IMR-90 (cell line): ENCODE measurements around the gene RNF144A. TPM values are rescaled to one million over a fixed set of nuclear protein-coding genes. Genes with fewer than 3 reads are reported as not detected.

ENCODE experiments used
- ATAC-seq: fragments of 200-7000 bp; cut with Tn5 transposase; 2 replicates; pipeline ENCODE4 v1.9.1; 2020; ENCODE audit warnings: low read depth, mild to moderate bottlenecking, moderate library complexity
- BruUV-seq: library from RNA; stranded (reverse); fragments of 400-500 nt; replicated peaks from 2 replicates; lab custom pipeline; 2021; lab: Mats Ljungman, UMichigan
- CTCF ChIA-PET: fragments of 300-600 bp; formaldehyde crosslinking; extraction: SDS; loops from one replicate; lab custom pipeline; 2021; ENCODE audit warnings: antibody characterized with exemption; lab: Yijun Ruan, JAX
- POLR2A ChIA-PET: fragments of 300-600 bp; sonication (Branson Sonifier 250); formaldehyde crosslinking; loops from one replicate; lab custom pipeline; 2022; ENCODE audit warnings: antibody characterized with exemption; ENCODE audit not compliant: unreplicated experiment; lab: Charles Lee
- DNase-seq: peaks from one replicate; pipeline ENCODE4 v3.0.0; 2013
- H2AFZ ChIP-seq: replicated peaks from 2 replicates; pipeline ENCODE3; 2013; ENCODE audit warnings: low read length, mild to moderate bottlenecking; ENCODE audit not compliant: poor library complexity
- H2AK5ac ChIP-seq: 2 replicates; pipeline ENCODE4 v1.6.1; 2013; ENCODE audit warnings: low read depth, low read length, inconsistent platforms
- H2AK9ac ChIP-seq: replicated peaks from 2 replicates; pipeline ENCODE3; 2013; ENCODE audit warnings: mild to moderate bottlenecking, low read depth, low read length, moderate library complexity; ENCODE audit not compliant: poor library complexity
- H2BK120ac ChIP-seq: 2 replicates; pipeline ENCODE4 v1.6.1; 2013; ENCODE audit warnings: low read depth, low read length, inconsistent platforms
- H2BK15ac ChIP-seq: 3 replicates; pipeline ENCODE4 v1.6.1; 2013; ENCODE audit warnings: low read depth, low read length, inconsistent platforms
- H2BK20ac ChIP-seq: 2 replicates; pipeline ENCODE4 v1.6.1; 2013; ENCODE audit warnings: low read depth, mild to moderate bottlenecking, inconsistent platforms, low read length, moderate library complexity
- H2BK5ac ChIP-seq: 2 replicates; pipeline ENCODE4 v1.6.1; 2013; ENCODE audit warnings: mild to moderate bottlenecking, low read depth, low read length, inconsistent platforms; ENCODE audit not compliant: poor library complexity, severe bottlenecking
- H3K14ac ChIP-seq: replicated peaks from 2 replicates; pipeline ENCODE4 v1.6.1; 2013; ENCODE audit warnings: low read depth, low read length, inconsistent platforms
- H3K18ac ChIP-seq: 2 replicates; pipeline ENCODE4 v1.6.1; 2013; ENCODE audit warnings: low read depth, low read length, control low read depth
- H3K23ac ChIP-seq: 2 replicates; pipeline ENCODE4 v1.6.1; 2013; ENCODE audit warnings: low read depth, low read length, inconsistent platforms
- H3K27ac ChIP-seq: 2 replicates; pipeline ENCODE4 v1.5.1; 2013; ENCODE audit warnings: mild to moderate bottlenecking, control low read depth, low read length; ENCODE audit not compliant: insufficient read depth
- H3K27me3 ChIP-seq: 2 replicates; pipeline ENCODE4 v1.6.1; 2013; ENCODE audit warnings: low read length; ENCODE audit not compliant: control insufficient read depth, insufficient read depth
- H3K36me3 ChIP-seq: 2 replicates; pipeline ENCODE4 v1.6.1; 2013; ENCODE audit warnings: low read length, mixed read lengths; ENCODE audit not compliant: control insufficient read depth, insufficient read depth
- H3K4ac ChIP-seq: 2 replicates; pipeline ENCODE4 v1.6.1; 2013; ENCODE audit warnings: low read depth, low read length, inconsistent platforms
- H3K4me1 ChIP-seq: 2 replicates; pipeline ENCODE4 v1.6.1; 2013; ENCODE audit warnings: low read length, mixed read lengths; ENCODE audit not compliant: control insufficient read depth, insufficient read depth
- H3K4me2 ChIP-seq: 2 replicates; pipeline ENCODE4 v1.6.1; 2013; ENCODE audit warnings: low read depth, mild to moderate bottlenecking, control low read depth, low read length, moderate library complexity
- H3K4me3 ChIP-seq: 2 replicates; pipeline ENCODE4 v1.5.1; 2013; ENCODE audit warnings: low read depth, mild to moderate bottlenecking, control low read depth, low read length, moderate library complexity; ENCODE audit not compliant: insufficient read depth
- H3K56ac ChIP-seq: 2 replicates; pipeline ENCODE4 v1.6.1; 2013; ENCODE audit warnings: low read length, inconsistent platforms; ENCODE audit not compliant: insufficient read depth; ENCODE audit errors: extremely low read depth
- H3K79me1 ChIP-seq, 2 experiments: 2 replicates each; pipeline ENCODE4 v1.6.1; 2013; ENCODE audit warnings: low read length in 2 of 2, inconsistent platforms in 1 of 2, low read depth in 1 of 2
- H3K9ac ChIP-seq: 2 replicates; pipeline ENCODE4 v1.6.1; 2013; ENCODE audit warnings: low read depth, low read length, control low read depth
- H3K9me1 ChIP-seq: 2 replicates; pipeline ENCODE4 v1.6.1; 2013; ENCODE audit warnings: low read length, inconsistent platforms; ENCODE audit not compliant: insufficient read depth
- H3K9me3 ChIP-seq: 2 replicates; pipeline ENCODE4 v1.6.1; 2013; ENCODE audit warnings: low read length; ENCODE audit not compliant: control insufficient read depth, insufficient read depth
- H4K20me1 ChIP-seq: 2 replicates; pipeline ENCODE4 v1.6.1; 2013; ENCODE audit warnings: low read length, inconsistent platforms; ENCODE audit not compliant: insufficient read depth
- H4K5ac ChIP-seq: 2 replicates; pipeline ENCODE4 v1.6.1; 2013; ENCODE audit warnings: mild to moderate bottlenecking, low read depth, low read length, control low read depth
- H4K8ac ChIP-seq, 2 experiments: 2 replicates each; pipeline ENCODE4 v1.6.1; 2013; ENCODE audit warnings: low read depth in 2 of 2, low read length in 2 of 2, control low read depth in 1 of 2, inconsistent platforms in 1 of 2
- H4K91ac ChIP-seq: 2 replicates; pipeline ENCODE4 v1.6.1; 2013; ENCODE audit warnings: low read depth, low read length, inconsistent platforms; ENCODE audit not compliant: insufficient read depth
- CEBPB ChIP-seq: IDR thresholded peaks from 2 replicates; pipeline ENCODE4 v1.6.1; 2012; ENCODE audit warnings: low read depth, low read length, improper control_type of control experiment
- CHD1 ChIP-seq: IDR thresholded peaks from 2 replicates; pipeline ENCODE4 v1.6.1; 2012; ENCODE audit warnings: low read depth, low read length, improper control_type of control experiment
- MAZ ChIP-seq: IDR thresholded peaks from 2 replicates; pipeline ENCODE4 v1.6.1; 2012; ENCODE audit warnings: low read depth, mild to moderate bottlenecking, low read length, improper control_type of control experiment, moderate library complexity, borderline replicate concordance
- POLR2A ChIP-seq: IDR thresholded peaks from 2 replicates; pipeline ENCODE4 v1.6.1; 2012; ENCODE audit warnings: mild to moderate bottlenecking, low read depth, low read length
- RAD21 ChIP-seq: IDR thresholded peaks from 2 replicates; pipeline ENCODE4 v1.6.1; 2012; ENCODE audit warnings: low read length, improper control_type of control experiment
- RCOR1 ChIP-seq: IDR thresholded peaks from 2 replicates; pipeline ENCODE4 v1.6.1; 2012; ENCODE audit warnings: mild to moderate bottlenecking, low read length, improper control_type of control experiment; ENCODE audit not compliant: insufficient replicate concordance
- SMC3 ChIP-seq: fragments of 150-350 bp; IDR thresholded peaks from 2 replicates; pipeline ENCODE4 v1.6.1; 2016; ENCODE audit warnings: low read depth, mild to moderate bottlenecking, antibody characterized with exemption, low read length, moderate library complexity
- WGBS, 2 experiments: methylation state at CpG; one replicate each; pipeline versions ENCODE4 v1.1.5 to v1.1.7; 2013; ENCODE audit warnings: missing lambda C conversion rate in 2 of 2; ENCODE audit not compliant: insufficient read length in 1 of 2; ENCODE audit errors: extremely low coverage in 2 of 2; 5-methylcytosine and 5-hydroxymethylcytosine counted together
- dilution Hi-C: fragments of 300-500 bp; cut with HindIII; formaldehyde crosslinking; loops from one replicate; pipeline ENCODE4 v1.14.3; 2018; ENCODE audit warnings: low sequenced_read_pairs; ENCODE audit not compliant: unreplicated experiment
- in situ Hi-C: fragments of 300-500 bp; cut with MboI; formaldehyde crosslinking; loops from 3 replicates; pipeline ENCODE4 v1.14.3; 2019; ENCODE audit warnings: low sequenced_read_pairs, inconsistent platforms, mixed read lengths
- intact Hi-C: fragments of 100-400 bp; cut with micrococcal nuclease; formaldehyde crosslinking; loops from 2 replicates; pipeline ENCODE4 v1.10.0; 2022
- polyA plus RNA-seq, 3 experiments: library from polyadenylated mRNA; depleted of rRNA; stranded (reverse); fragments of >200 nt; gene quantifications; 2 replicates each; pipeline ENCODE4 v1.2.3, GENCODE V29; 2012; ENCODE audit warnings: low replicate concordance in 1 of 3
- total RNA-seq: library from RNA; depleted of rRNA; stranded (reverse); fragments of >200 nt; gene quantifications from 2 replicates; pipeline ENCODE4 v1.2.3, GENCODE V29; 2012
- TF ChIP-seq, protein P1 (sequence below): fragments of 150-350 bp; IDR thresholded peaks from 2 replicates; pipeline ENCODE4 v1.6.1; 2016; ENCODE audit warnings: low read depth, mild to moderate bottlenecking, low read length, moderate library complexity, borderline replicate concordance
- TF ChIP-seq, protein P2 (sequence below): conservative IDR thresholded peaks from 2 replicates; pipeline ENCODE4 v1.5.1; 2012; ENCODE audit warnings: mild to moderate bottlenecking, low read depth, low read length, improper control_type of control experiment

RNF144A gene
- total and polyA plus RNA-seq, 2 of the 4 experiments (the other 2 are of a cell fraction): 0.18 to 0.26 TPM

DNA sequence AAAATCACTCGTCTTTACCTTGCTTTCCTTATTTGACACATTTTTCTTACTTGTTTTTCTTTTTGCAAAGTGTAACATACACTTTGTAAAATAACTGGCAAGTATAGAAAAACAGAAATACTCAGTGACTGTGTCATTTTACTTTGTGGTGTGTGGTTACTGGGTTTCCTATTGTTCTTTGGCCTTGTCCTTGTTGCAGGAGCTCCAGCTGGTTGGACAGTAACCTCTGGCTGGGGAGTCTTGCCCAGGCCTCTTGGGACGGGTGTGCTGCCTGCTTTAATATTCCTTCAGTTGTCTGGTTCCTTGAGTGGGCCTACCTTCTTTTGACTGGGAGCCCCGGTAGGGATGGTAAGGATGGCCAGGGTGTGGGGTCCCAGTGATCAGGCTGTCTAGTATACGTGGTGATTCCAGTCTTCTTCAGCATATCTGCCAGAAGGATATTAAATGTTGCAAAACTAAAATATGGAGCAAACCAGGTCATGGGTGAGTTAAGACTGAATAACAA is 53.8 kb downstream of the RNF144A start:
- DNase-seq: no peak
- Histone ChIP-seq H2AFZ (no peak overlapping the region), H4K91ac (no peak overlapping the region), H3K23ac (no peak overlapping the region), H3K4me1 (no peaks in the 10 kb centered on the region), H2BK5ac (no peak overlapping the region), H3K4ac (no peak overlapping the region), H4K20me1 (no peaks in the 10 kb centered on the region), H3K9ac (no peak overlapping the region), H3K14ac (no peak overlapping the region), H3K79me1 (no peaks in the 10 kb centered on the region), H3K9me3 (no peaks in the 10 kb centered on the region; the same call in 1 of the 2 replicates), H2BK15ac (no peak overlapping the region), H3K56ac (no peak overlapping the region), H2BK20ac (no peak overlapping the region), H4K8ac (no peak overlapping the region), H4K5ac (no peak overlapping the region), H3K9me1 (no peaks in the 10 kb centered on the region), H2AK5ac (no peak overlapping the region), H3K4me2 (no peak overlapping the region), H2AK9ac (no peak overlapping the region), H3K36me3 (no peaks in the 10 kb centered on the region), H3K27me3 (no peaks in the 10 kb centered on the region), H2BK120ac (no peak overlapping the region), H3K4me3 (no peak overlapping the region), H3K18ac (no peak overlapping the region), H3K27ac (no peak overlapping the region)
- BruUV-seq: no TSS peak
- dilution Hi-C loops (no loop called here), in situ Hi-C loops (no loop called here), intact Hi-C loops (no loop called here)
- POLR2A ChIA-PET: no interaction called here
- WGBS, 2 experiments: no CpG with 5 or more reads among the region's 4 CpGs
- no peak for TF ChIP-seq RCOR1
- TF ChIP-seq, protein P1, sequence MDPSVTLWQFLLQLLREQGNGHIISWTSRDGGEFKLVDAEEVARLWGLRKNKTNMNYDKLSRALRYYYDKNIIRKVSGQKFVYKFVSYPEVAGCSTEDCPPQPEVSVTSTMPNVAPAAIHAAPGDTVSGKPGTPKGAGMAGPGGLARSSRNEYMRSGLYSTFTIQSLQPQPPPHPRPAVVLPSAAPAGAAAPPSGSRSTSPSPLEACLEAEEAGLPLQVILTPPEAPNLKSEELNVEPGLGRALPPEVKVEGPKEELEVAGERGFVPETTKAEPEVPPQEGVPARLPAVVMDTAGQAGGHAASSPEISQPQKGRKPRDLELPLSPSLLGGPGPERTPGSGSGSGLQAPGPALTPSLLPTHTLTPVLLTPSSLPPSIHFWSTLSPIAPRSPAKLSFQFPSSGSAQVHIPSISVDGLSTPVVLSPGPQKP: no peak
- no peak for TF ChIP-seq POLR2A
- no peak for TF ChIP-seq MAZ
- TF ChIP-seq, protein P2, sequence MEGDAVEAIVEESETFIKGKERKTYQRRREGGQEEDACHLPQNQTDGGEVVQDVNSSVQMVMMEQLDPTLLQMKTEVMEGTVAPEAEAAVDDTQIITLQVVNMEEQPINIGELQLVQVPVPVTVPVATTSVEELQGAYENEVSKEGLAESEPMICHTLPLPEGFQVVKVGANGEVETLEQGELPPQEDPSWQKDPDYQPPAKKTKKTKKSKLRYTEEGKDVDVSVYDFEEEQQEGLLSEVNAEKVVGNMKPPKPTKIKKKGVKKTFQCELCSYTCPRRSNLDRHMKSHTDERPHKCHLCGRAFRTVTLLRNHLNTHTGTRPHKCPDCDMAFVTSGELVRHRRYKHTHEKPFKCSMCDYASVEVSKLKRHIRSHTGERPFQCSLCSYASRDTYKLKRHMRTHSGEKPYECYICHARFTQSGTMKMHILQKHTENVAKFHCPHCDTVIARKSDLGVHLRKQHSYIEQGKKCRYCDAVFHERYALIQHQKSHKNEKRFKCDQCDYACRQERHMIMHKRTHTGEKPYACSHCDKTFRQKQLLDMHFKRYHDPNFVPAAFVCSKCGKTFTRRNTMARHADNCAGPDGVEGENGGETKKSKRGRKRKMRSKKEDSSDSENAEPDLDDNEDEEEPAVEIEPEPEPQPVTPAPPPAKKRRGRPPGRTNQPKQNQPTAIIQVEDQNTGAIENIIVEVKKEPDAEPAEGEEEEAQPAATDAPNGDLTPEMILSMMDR: no peak
- TF ChIP-seq CHD1: no peak
- TF ChIP-seq SMC3: no peak
- no peak for TF ChIP-seq CEBPB
- no peak for TF ChIP-seq RAD21
- no peak for ATAC-seq
- CTCF ChIA-PET: no interaction called here
